ENCODE data around the gene LRPAP1.
"Not testable (repeated sequence)": the region's sequence is repeated elsewhere in the genome, so short reads cannot be mapped to it uniquely, and the experiment has no call there.

DNA sequence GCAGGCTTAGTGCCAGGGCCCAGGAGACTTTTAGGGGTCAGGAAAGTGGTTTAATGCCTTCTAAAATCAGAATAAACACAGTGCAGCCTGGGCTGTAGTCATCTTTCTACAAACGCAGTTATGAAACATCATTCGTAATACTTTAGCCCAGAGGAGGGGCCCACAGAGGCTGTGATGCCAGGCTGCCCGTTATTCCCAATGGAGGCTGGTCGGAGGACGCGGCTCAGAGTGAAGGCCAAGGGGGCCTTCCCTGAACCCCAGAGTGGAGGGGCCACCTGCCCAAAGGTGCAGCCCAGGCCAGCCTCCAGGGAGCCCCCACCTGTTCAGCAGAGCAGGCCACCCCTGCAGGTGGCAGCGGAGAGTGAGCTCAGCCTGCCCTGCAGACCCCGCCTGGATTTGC lies 29.9 kb upstream of the LRPAP1 start:
- TF ChIP-seq, protein P1, sequence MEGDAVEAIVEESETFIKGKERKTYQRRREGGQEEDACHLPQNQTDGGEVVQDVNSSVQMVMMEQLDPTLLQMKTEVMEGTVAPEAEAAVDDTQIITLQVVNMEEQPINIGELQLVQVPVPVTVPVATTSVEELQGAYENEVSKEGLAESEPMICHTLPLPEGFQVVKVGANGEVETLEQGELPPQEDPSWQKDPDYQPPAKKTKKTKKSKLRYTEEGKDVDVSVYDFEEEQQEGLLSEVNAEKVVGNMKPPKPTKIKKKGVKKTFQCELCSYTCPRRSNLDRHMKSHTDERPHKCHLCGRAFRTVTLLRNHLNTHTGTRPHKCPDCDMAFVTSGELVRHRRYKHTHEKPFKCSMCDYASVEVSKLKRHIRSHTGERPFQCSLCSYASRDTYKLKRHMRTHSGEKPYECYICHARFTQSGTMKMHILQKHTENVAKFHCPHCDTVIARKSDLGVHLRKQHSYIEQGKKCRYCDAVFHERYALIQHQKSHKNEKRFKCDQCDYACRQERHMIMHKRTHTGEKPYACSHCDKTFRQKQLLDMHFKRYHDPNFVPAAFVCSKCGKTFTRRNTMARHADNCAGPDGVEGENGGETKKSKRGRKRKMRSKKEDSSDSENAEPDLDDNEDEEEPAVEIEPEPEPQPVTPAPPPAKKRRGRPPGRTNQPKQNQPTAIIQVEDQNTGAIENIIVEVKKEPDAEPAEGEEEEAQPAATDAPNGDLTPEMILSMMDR (IDR thresholded peaks at IDR 0.05): not testable (repeated sequence)
- not testable (repeated sequence) for TF ChIP-seq POLR2A, EP300 (IDR thresholded peaks at IDR 0.05)

Measured in ovary (tissue), 3 donors.